Activated CD4-positive, alpha-beta T cell treated with anti-CD3 and anti-CD28 coated beads, Interleukin-10, Interleukin-2, amounts not matched to agents 100 ng/mL and 50 ng/mL, durations not matched to agents 16 hours and 8 hours (primary cell): ENCODE results near the gene CFAP73.
A peak's percentile ranks its signal among the peaks of the same experiment; 100 is the strongest.
"Not testable (repeated sequence)": the region's sequence is repeated elsewhere in the genome, so short reads cannot be mapped to it uniquely, and the experiment has no call there.

ENCODE experiments used
- DNase-seq: peaks from one replicate; pipeline ENCODE4 v3.0.0-alpha.2; 2020

The CFAP73 gene

GRCh38 chr12:113120670-113121370 lies 28.7 kb upstream of the CFAP73 start:
- no peak for DNase-seq

- DNase-seq, result no peak
Measured at GRCh38 chr12:113127791-113128199, 21.7 kb upstream of the CFAP73 start.

- DNase-seq, result no peak
Measured at GRCh38 chr12:113128802-113129663, 20.5 kb upstream of the CFAP73 start.

- no peak for DNase-seq
Measured at GRCh38 chr12:113129664-113130456, 19.7 kb upstream of the CFAP73 start.

- DNase-seq, result no peak
Measured at GRCh38 chr12:113130457-113131135, 18.9 kb upstream of the CFAP73 start.

GRCh38 chr12:113131556-113131955 lies 18.0 kb upstream of the CFAP73 start:
- no peak for DNase-seq

- no peak for DNase-seq
Measured at GRCh38 chr12:113133036-113133435, 16.5 kb upstream of the CFAP73 start.

GRCh38 chr12:113133666-113134065 lies 15.9 kb upstream of the CFAP73 start:
- DNase-seq, result no peak

- no peak for DNase-seq
Measured at GRCh38 chr12:113134071-113134470, 15.5 kb upstream of the CFAP73 start.

- DNase-seq, result no peak
Measured at GRCh38 chr12:113134521-113134951, 15.0 kb upstream of the CFAP73 start.

GRCh38 chr12:113135178-113136127 lies 14.1 kb upstream of the CFAP73 start, which contains the start of gene RASAL1:
TSS of gene RASAL1 (minus strand) at chr12:113135761. CDS start at chr12:113135462, 299 bp downstream.
- peak; percentile 79 for DNase-seq

GRCh38 chr12:113136128-113136989 lies 13.2 kb upstream of the CFAP73 start:
- DNase-seq, result peak; percentile 46

GRCh38 chr12:113136990-113137511 lies 12.5 kb upstream of the CFAP73 start:
- no peak for DNase-seq

- DNase-seq, result no peak
Measured at GRCh38 chr12:113137861-113138783, 11.4 kb upstream of the CFAP73 start.

GRCh38 chr12:113138826-113139225 lies 10.7 kb upstream of the CFAP73 start:
- no peak for DNase-seq

GRCh38 chr12:113140706-113141105 lies 8.8 kb upstream of the CFAP73 start:
- DNase-seq, result no peak

- DNase-seq, result not testable (repeated sequence)
Measured at GRCh38 chr12:113141716-113142115, 7.8 kb upstream of the CFAP73 start.

GRCh38 chr12:113142173-113142885 lies 7.2 kb upstream of the CFAP73 start:
- no peak for DNase-seq
